Aorta (tissue), 5 donors: Measurements from ENCODE around the gene SGCG. TPM values are rescaled to one million over a fixed set of nuclear protein-coding genes. Genes with fewer than 3 reads are reported as not detected.

ENCODE experiments used
- ATAC-seq: fragments of 200-7000 bp; cut with Tn5 transposase; one replicate; pipeline ENCODE4 v1.9.1; 2022; ENCODE audit warnings: moderate library complexity; ENCODE audit not compliant: low FRiP score
- DNase-seq, 2 donors: peaks; one replicate each; pipeline ENCODE4 v3.0.0-alpha.2; 2020
- H3K27ac ChIP-seq, 2 donors: one replicate each; pipeline ENCODE4 v1.5.1; 2013; ENCODE audit warnings: low read length in 2 of 2, mild to moderate bottlenecking in 2 of 2, moderate library complexity in 2 of 2, control low read depth in 1 of 2, inconsistent platforms in 1 of 2, low read depth in 1 of 2
- H3K27me3 ChIP-seq, 2 donors: one replicate each; pipeline ENCODE4 v1.6.1; 2013; ENCODE audit warnings: control low read depth in 1 of 2, low read length in 1 of 2, mild to moderate bottlenecking in 1 of 2, moderate library complexity in 1 of 2; ENCODE audit not compliant: insufficient read depth in 2 of 2, control insufficient read depth in 1 of 2
- H3K36me3 ChIP-seq, 2 donors: one replicate each; pipeline ENCODE4 v1.6.1; 2013; ENCODE audit warnings: control low read depth in 1 of 2, low read length in 1 of 2, mild to moderate bottlenecking in 1 of 2; ENCODE audit not compliant: insufficient read depth in 2 of 2, control insufficient read depth in 1 of 2
- H3K4me1 ChIP-seq, 2 donors: one replicate each; pipeline ENCODE4 v1.6.1; 2013; ENCODE audit warnings: low read length in 2 of 2, control low read depth in 1 of 2, mild to moderate bottlenecking in 1 of 2, moderate library complexity in 1 of 2; ENCODE audit not compliant: insufficient read depth in 2 of 2, control insufficient read depth in 1 of 2
- H3K4me3 ChIP-seq, 2 donors: one replicate each; pipeline ENCODE4 v1.5.1; 2013; ENCODE audit warnings: low read length in 2 of 2, control low read depth in 1 of 2, mild to moderate bottlenecking in 1 of 2
- H3K9me3 ChIP-seq: one replicate; pipeline ENCODE4 v1.6.1; 2013; ENCODE audit warnings: mild to moderate bottlenecking, low read length; ENCODE audit not compliant: control insufficient read depth
- WGBS, 2 donors: extraction: QIAGEN DNeasy Blood & Tissue Kit; methylation state at CpG; one replicate each; pipeline ENCODE4 v1.1.7; 2013; 5-methylcytosine and 5-hydroxymethylcytosine counted together
- intact Hi-C, 2 donors: fragments of 100-400 bp; cut with DNase I; formaldehyde crosslinking; loops; one replicate each; pipeline versions ENCODE4 v1.14.2 to v1.15.0; 2022
- polyA plus RNA-seq, 2 donors: library from polyadenylated mRNA; stranded (reverse); fragments of 200-250 nt; gene quantifications; one replicate each; pipeline ENCODE4 v1.2.3, GENCODE V29; 2013
- total RNA-seq, 2 donors: library from RNA; stranded (reverse); fragmentation: NEBNext Ultra II Directional; extraction: Animal tissue kit (Norgen Biotek cat#: 25700); gene quantifications; one replicate each; pipeline ENCODE4 v1.2.1, GENCODE V29; 2021
- donor health status: healthy with polysubstance abuse.
- donor health status: Bipolar disorder and iron deficiency.
- donor health status: DM: no; HTN: no; CAD: no.
- donor health status: DM: no; HTN: no; CAD: no.
- donor health status: DM: yes; HTN: yes; CAD: no.

The SGCG gene
- total and polyA plus RNA-seq, 4 donors: 1.4 to 4.3 (median 3.1) TPM

GRCh38 chr13:23350009-23350408 lies 169.2 kb downstream of the SGCG start:
- Histone ChIP-seq H3K27me3 (no peaks in the 10 kb centered on the region), H3K36me3 (peaks cover 5 to 11% of the 10 kb centered on the region in 2 donors), H3K27ac (peak overlapping the region in 1 of 2 donors; percentile 17), H3K4me3 (no peak overlapping the region), H3K4me1 (peaks cover 6 to 13% of the 10 kb centered on the region in 2 donors), H3K9me3 (no peaks in the 10 kb centered on the region)
- DNase-seq (no peak), ATAC-seq (no peak)
- intact Hi-C loops: no loop called here
- 65 to 70% methylated on average over 3 of the region's 3 CpGs for WGBS, 2 donors

- Histone ChIP-seq H3K36me3 (peaks cover 7 to 9% of the 10 kb centered on the region in 2 donors), H3K27me3 (no peaks in the 10 kb centered on the region), H3K4me3 (no peak overlapping the region), H3K27ac (no peak overlapping the region), H3K9me3 (no peaks in the 10 kb centered on the region), H3K4me1 (peaks cover 6 to 13% of the 10 kb centered on the region in 2 donors)
- no peak for DNase-seq
- intact Hi-C loops: no loop called here
- 54 to 61% methylated on average over 4 of the region's 4 CpGs for WGBS, 2 donors
- no peak for ATAC-seq
Measured at GRCh38 chr13:23352161-23352560, 171.4 kb downstream of the SGCG start.

DNA sequence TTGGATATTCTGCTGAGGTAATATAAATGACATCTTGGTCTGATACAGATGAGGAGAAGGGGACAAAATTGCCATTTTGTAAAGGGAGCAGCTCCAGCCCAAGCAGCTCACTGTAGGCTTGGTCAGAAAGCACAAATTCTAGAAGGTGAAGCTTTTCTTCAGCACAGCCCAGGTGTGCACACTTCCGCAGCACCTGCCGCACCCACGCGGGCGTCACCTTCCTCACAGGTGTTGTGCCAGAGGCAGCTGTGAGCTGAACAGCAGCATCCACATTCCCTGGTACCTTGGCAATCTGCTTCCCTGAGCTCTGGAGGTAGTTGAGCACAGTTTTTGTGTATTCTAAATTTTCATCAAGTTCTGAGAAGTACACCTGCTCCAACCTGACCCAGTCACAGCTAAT lies 173.7 kb downstream of the SGCG start:
- Histone ChIP-seq H3K36me3 (peaks cover 4 to 9% of the 10 kb centered on the region in 2 donors), H3K27me3 (no peaks in the 10 kb centered on the region), H3K4me1 (peaks cover 0 to 6% of the 10 kb centered on the region in 2 donors), H3K9me3 (no peaks in the 10 kb centered on the region), H3K27ac (no peak overlapping the region), H3K4me3 (no peak overlapping the region)
- WGBS, 2 donors: 93 to 97% methylated on average over 5 of the region's 5 CpGs
- intact Hi-C loops: no loop called here
- ATAC-seq: no peak
- DNase-seq: no peak

- H3K27me3 ChIP-seq: no peaks in the 10 kb centered on the region
- intact Hi-C loops: no loop called here
- WGBS, 2 donors: 86 to 91% methylated on average over 2 of the region's 2 CpGs
- H3K36me3 ChIP-seq: peaks cover 4 to 8% of the 10 kb centered on the region in 2 donors
- H3K27ac ChIP-seq: no peak overlapping the region
- DNase-seq: no peak
- no peak for ATAC-seq
- H3K9me3 ChIP-seq: no peaks in the 10 kb centered on the region
- H3K4me1 ChIP-seq: no peaks in the 10 kb centered on the region
- H3K4me3 ChIP-seq: no peak overlapping the region
Measured at GRCh38 chr13:23356368-23356767, 175.6 kb downstream of the SGCG start.

DNA sequence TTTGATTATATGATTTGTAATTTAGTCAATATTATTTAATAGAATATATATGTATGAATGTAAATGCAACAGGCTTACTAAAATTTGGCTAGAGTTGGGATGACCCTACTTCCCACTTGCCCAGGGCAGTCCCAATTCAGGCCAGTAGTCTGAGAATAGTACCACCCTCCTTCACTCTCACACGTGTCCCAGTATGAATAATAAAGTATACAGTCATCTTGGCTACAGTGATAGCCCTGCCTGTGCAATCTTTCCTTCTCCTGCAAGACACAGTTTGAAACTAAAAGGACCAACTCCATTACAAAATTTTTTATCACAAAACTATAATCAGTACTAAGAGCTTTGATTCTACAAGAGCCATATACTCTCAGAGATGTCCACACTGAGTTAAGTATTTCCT lies 176.6 kb downstream of the SGCG start:
- intact Hi-C loops: no loop called here
- no peaks in the 10 kb centered on the region for H3K4me1 ChIP-seq
- DNase-seq (no peak), ATAC-seq (no peak)
- H3K36me3 ChIP-seq: peaks cover 4 to 8% of the 10 kb centered on the region in 2 donors
- H3K27me3 ChIP-seq: no peaks in the 10 kb centered on the region
- no peak overlapping the region for H3K4me3 ChIP-seq
- H3K9me3 ChIP-seq: no peaks in the 10 kb centered on the region
- H3K27ac ChIP-seq: no peak overlapping the region
- WGBS, 2 donors: 0 to 12% methylated on average over 1 of the region's 1 CpG

- H3K27ac ChIP-seq: no peak overlapping the region
- no peak for DNase-seq
- no peaks in the 10 kb centered on the region for H3K4me1 ChIP-seq
- H3K9me3 ChIP-seq: no peaks in the 10 kb centered on the region
- WGBS, 2 donors: 73 to 88% methylated on average over 1 of the region's 1 CpG
- intact Hi-C loops: no loop called here
- no peak for ATAC-seq
- no peak overlapping the region for H3K4me3 ChIP-seq
- peaks cover 4 to 7% of the 10 kb centered on the region in 2 donors for H3K36me3 ChIP-seq
- no peaks in the 10 kb centered on the region for H3K27me3 ChIP-seq
Measured at GRCh38 chr13:23359882-23360281, 179.1 kb downstream of the SGCG start.

GRCh38 chr13:23365652-23366051 lies 184.9 kb downstream of the SGCG start:
- Histone ChIP-seq H3K36me3 (peaks cover 10 to 14% of the 10 kb centered on the region in 2 donors), H3K9me3 (no peaks in the 10 kb centered on the region), H3K4me1 (no peaks in the 10 kb centered on the region), H3K27ac (no peak overlapping the region), H3K27me3 (no peaks in the 10 kb centered on the region), H3K4me3 (no peak overlapping the region)
- DNase-seq (no peak), ATAC-seq (no peak)
- intact Hi-C loops: no loop called here
- 89 to 93% methylated on average over 3 of the region's 3 CpGs for WGBS, 2 donors

- WGBS, 2 donors: 54 to 74% methylated on average over 6 of the region's 6 CpGs
- Histone ChIP-seq H3K4me3 (no peak overlapping the region), H3K9me3 (no peaks in the 10 kb centered on the region), H3K4me1 (no peaks in the 10 kb centered on the region), H3K27me3 (no peaks in the 10 kb centered on the region), H3K36me3 (peaks cover 10% of the 10 kb centered on the region in 2 donors), H3K27ac (no peak overlapping the region)
- intact Hi-C loops: no loop called here
- ATAC-seq (no peak), DNase-seq (no peak)
Measured at GRCh38 chr13:23367907-23368306, 187.1 kb downstream of the SGCG start.

DNA sequence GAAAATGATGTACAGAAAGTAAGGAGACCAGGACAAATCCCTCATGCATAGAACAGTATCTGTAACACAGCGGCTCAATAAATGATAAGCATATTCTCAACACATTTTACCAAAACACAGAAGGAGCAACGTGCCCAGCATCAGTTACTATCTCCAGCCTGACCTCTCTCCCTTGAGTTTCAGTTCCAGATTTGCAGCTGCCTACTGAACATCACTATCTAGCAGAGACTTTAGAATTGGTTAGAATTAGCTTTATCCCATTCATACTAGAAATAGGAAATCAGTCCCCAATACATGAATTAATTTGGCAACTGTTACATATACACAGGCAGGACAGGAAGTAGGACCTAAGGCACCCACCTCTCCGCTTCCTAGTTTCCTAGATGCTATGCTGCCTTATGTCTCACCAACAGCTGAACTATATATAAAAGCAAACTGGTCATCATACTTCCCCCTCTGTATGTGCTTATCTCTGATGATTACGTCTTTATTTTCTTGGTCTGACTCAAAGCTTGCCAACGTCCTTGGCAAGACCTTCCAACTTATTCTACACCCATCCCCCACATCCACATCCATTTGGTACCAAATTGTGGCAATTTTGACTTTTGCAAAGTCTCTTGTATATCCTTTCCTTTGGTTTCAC lies 191.6 kb downstream of the SGCG start:
- no peaks in the 10 kb centered on the region for H3K27me3 ChIP-seq
- intact Hi-C loops: loop anchor here in 1 of 2 donors (5.0 kb wide), 1 partner anchor 50 kb away; no protein-coding TSS in a partner anchor
- no peaks in the 10 kb centered on the region for H3K9me3 ChIP-seq
- H3K4me1 ChIP-seq: no peaks in the 10 kb centered on the region
- 13 to 23% methylated on average over 5 of the region's 5 CpGs for WGBS, 2 donors
- H3K4me3 ChIP-seq: no peak overlapping the region
- ATAC-seq (no peak), DNase-seq (no peak)
- no peak overlapping the region for H3K27ac ChIP-seq
- peaks cover 0 to 2% of the 10 kb centered on the region in 2 donors for H3K36me3 ChIP-seq
